Measurements from ENCODE around the gene LIN52. TPM values are rescaled to one million over a fixed set of nuclear protein-coding genes. Genes with fewer than 3 reads are reported as not detected.

Gene LIN52
- total and polyA plus RNA-seq, 2 of the 13 experiments (the other 11 are each of a cell fraction or from before 2014, with no cell fraction given), result 11.4 to 23.3 TPM

DNA sequence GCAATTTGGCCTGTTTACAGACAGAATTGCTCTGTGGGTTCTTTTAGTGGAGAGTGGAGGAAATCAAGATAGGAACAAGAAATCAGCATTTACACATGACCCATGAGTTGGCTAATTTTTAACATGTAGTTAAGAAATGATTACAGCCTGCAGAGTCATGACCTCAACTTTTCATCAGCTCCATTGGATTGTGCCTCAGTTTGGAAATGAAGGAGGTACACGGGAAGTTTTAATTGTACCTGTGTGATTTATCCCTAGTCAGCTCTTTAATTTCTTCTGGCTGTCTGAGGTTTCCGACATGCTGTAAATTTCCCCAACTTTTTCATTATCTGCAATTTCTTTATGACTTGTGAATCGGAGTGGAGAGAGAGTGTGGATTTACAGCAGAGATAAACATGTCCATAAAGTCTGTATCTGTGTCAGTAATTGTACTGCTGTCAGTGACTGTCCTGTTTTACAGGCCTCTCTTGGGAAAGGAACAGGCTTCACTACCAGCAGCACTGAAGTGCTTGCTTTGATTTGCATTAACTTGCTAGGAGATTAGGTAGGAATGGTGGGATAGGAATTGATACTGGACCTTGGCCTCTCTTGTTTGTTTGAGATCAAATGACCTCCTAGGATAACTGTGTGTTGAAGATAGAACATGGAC lies 49.2 kb downstream of the LIN52 start (continued):
- no peak for TF ChIP-seq ZNF20 (CRISPR knock-in tag; IDR thresholded peaks at IDR 0.05)
- TF ChIP-seq, protein P1, sequence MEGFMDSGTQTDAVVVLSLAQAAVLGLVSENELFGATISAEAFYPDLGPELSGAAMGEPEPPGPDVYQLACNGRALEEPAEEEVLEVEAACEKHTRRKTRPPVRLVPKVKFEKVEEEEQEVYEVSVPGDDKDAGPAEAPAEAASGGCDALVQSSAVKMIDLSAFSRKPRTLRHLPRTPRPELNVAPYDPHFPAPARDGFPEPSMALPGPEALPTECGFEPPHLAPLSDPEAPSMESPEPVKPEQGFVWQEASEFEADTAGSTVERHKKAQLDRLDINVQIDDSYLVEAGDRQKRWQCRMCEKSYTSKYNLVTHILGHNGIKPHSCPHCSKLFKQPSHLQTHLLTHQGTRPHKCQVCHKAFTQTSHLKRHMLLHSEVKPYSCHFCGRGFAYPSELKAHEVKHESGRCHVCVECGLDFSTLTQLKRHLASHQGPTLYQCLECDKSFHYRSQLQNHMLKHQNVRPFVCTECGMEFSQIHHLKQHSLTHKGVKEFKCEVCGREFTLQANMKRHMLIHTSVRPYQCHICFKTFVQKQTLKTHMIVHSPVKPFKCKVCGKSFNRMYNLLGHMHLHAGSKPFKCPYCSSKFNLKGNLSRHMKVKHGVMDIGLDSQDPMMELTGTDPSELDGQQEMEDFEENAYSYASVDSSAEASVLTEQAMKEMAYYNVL (CRISPR knock-in tag; IDR thresholded peaks at IDR 0.05; ENCODE audit: borderline replicate concordance), result no peak
- no peak for TF ChIP-seq ZSCAN12 (CRISPR knock-in tag; IDR thresholded peaks at IDR 0.05)
- TF ChIP-seq, protein P2, sequence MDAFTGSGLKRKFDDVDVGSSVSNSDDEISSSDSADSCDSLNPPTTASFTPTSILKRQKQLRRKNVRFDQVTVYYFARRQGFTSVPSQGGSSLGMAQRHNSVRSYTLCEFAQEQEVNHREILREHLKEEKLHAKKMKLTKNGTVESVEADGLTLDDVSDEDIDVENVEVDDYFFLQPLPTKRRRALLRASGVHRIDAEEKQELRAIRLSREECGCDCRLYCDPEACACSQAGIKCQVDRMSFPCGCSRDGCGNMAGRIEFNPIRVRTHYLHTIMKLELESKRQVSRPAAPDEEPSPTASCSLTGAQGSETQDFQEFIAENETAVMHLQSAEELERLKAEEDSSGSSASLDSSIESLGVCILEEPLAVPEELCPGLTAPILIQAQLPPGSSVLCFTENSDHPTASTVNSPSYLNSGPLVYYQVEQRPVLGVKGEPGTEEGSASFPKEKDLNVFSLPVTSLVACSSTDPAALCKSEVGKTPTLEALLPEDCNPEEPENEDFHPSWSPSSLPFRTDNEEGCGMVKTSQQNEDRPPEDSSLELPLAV (CRISPR knock-in tag; conservative IDR thresholded peaks at IDR 0.05; ENCODE audit: low read depth), result no peak
- TF ChIP-seq DR1 (CRISPR knock-in tag; IDR thresholded peaks at IDR 0.05), result no peak
- TF ChIP-seq, protein P3, sequence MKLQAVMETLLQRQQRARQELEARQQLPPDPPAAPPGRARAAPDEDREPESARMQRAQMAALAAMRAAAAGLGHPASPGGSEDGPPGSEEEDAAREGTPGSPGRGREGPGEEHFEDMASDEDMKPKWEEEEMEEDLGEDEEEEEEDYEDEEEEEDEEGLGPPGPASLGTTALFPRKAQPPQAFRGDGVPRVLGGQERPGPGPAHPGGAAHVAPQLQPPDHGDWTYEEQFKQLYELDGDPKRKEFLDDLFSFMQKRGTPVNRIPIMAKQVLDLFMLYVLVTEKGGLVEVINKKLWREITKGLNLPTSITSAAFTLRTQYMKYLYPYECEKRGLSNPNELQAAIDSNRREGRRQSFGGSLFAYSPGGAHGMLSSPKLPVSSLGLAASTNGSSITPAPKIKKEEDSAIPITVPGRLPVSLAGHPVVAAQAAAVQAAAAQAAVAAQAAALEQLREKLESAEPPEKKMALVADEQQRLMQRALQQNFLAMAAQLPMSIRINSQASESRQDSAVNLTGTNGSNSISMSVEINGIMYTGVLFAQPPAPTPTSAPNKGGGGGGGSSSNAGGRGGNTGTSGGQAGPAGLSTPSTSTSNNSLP (IDR thresholded peaks at IDR 0.05; ENCODE audit: low read depth, low read length), result peak; percentile 38; the same call in 1 of the 2 replicates
- no peak for TF ChIP-seq YEATS2 (CRISPR knock-in tag; IDR thresholded peaks at IDR 0.05; ENCODE audit: borderline replicate concordance)
- TF ChIP-seq, protein P4, sequence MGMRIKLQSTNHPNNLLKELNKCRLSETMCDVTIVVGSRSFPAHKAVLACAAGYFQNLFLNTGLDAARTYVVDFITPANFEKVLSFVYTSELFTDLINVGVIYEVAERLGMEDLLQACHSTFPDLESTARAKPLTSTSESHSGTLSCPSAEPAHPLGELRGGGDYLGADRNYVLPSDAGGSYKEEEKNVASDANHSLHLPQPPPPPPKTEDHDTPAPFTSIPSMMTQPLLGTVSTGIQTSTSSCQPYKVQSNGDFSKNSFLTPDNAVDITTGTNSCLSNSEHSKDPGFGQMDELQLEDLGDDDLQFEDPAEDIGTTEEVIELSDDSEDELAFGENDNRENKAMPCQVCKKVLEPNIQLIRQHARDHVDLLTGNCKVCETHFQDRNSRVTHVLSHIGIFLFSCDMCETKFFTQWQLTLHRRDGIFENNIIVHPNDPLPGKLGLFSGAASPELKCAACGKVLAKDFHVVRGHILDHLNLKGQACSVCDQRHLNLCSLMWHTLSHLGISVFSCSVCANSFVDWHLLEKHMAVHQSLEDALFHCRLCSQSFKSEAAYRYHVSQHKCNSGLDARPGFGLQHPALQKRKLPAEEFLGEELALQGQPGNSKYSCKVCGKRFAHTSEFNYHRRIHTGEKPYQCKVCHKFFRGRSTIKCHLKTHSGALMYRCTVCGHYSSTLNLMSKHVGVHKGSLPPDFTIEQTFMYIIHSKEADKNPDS (CRISPR knock-in tag; IDR thresholded peaks at IDR 0.05), result no peak
- no peak for TF ChIP-seq MED13 (CRISPR knock-in tag; IDR thresholded peaks at IDR 0.05)
- TF ChIP-seq RAD21 (CRISPR knock-in tag; IDR thresholded peaks at IDR 0.05), result no peak
- no peak for TF ChIP-seq RARG (CRISPR knock-in tag; IDR thresholded peaks at IDR 0.05; ENCODE audit: low read depth)
- 0 out of 2 replicates have a peak, but pooled peaks have one; percentile 19 for TF ChIP-seq MED1 (CRISPR knock-in tag; IDR thresholded peaks at IDR 0.05)
- no peak for TF ChIP-seq ONECUT2 (CRISPR knock-in tag; IDR thresholded peaks at IDR 0.05)
- no peak for TF ChIP-seq DMTF1 (CRISPR knock-in tag; IDR thresholded peaks at IDR 0.05)
- TF ChIP-seq SIN3A (IDR thresholded peaks at IDR 0.05; ENCODE audit: borderline replicate concordance, low read depth, low read length), result no peak

Data from HepG2 (cell line).